Rectal smooth muscle tissue (tissue), 1 donor: ENCODE data around the gene OSBPL2.

Source experiments
- H3K27ac ChIP-seq: one replicate; pipeline ENCODE4 v1.7.0; 2013; ENCODE audit warnings: low read depth, low read length, inconsistent platforms
- H3K27me3 ChIP-seq: one replicate; pipeline ENCODE4 v1.7.0; 2013; ENCODE audit warnings: low read length; ENCODE audit not compliant: control insufficient read depth, insufficient read depth
- H3K36me3 ChIP-seq: one replicate; pipeline ENCODE4 v1.7.0; 2013; ENCODE audit warnings: low read length; ENCODE audit not compliant: control insufficient read depth, insufficient read depth
- H3K4me1 ChIP-seq: one replicate; pipeline ENCODE4 v1.7.0; 2013; ENCODE audit warnings: low read length; ENCODE audit not compliant: control insufficient read depth, insufficient read depth
- H3K4me3 ChIP-seq: one replicate; pipeline ENCODE4 v1.7.0; 2013; ENCODE audit warnings: low read length
- H3K9ac ChIP-seq: one replicate; pipeline ENCODE4 v1.7.0; 2013; ENCODE audit warnings: low read length

OSBPL2 gene

DNA sequence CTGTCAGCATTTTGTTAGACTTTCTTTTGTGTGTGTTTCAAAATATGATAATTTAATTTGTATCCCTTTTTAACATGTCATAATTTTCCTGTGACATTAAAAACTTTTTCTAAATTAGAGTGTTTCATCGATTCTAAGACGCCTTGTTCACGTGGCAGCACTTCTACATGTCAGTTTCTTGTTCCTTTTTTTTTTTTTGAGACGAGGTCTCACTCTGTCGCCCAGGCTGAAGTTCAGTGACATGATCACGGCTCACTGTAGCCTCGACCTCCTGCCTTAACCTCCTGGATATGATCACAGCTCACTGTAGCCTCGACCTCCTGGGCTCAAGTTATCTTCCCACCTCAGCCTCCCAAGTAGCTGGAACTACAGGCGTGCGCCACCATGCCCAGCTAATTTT lies 36.9 kb downstream of the OSBPL2 start:
- no peak overlapping the region for H3K4me3 ChIP-seq
- H3K36me3 ChIP-seq = peaks cover 36% of the 10 kb centered on the region
- no peaks in the 10 kb centered on the region for H3K4me1 ChIP-seq
- H3K27me3 ChIP-seq = no peaks in the 10 kb centered on the region
- no peak overlapping the region for H3K27ac ChIP-seq
- no peak overlapping the region for H3K9ac ChIP-seq

DNA sequence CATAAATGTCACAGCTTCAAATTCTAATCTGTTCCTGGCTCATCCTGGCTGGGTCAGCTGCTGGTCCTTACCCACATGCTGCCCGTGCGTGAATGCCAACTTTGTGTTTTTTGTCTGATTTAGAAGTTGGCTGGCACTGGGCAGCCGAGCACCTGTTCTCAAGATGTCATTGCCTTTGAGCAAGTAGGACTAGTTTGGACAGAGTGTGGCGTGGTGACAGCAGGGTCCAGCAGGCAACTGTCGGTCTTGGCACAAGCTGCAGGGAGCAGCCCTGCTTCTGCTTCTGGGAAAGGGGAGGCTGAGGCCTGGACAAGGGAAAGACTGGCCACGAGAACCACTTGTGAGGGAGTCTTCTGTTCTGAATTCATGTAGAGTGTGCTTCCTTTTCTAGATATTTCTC lies 38.1 kb downstream of the OSBPL2 start:
- no peak overlapping the region for H3K4me3 ChIP-seq
- peaks cover 48% of the 10 kb centered on the region for H3K36me3 ChIP-seq
- no peaks in the 10 kb centered on the region for H3K4me1 ChIP-seq
- H3K27ac ChIP-seq = no peak overlapping the region
- no peaks in the 10 kb centered on the region for H3K27me3 ChIP-seq
- H3K9ac ChIP-seq = no peak overlapping the region

DNA sequence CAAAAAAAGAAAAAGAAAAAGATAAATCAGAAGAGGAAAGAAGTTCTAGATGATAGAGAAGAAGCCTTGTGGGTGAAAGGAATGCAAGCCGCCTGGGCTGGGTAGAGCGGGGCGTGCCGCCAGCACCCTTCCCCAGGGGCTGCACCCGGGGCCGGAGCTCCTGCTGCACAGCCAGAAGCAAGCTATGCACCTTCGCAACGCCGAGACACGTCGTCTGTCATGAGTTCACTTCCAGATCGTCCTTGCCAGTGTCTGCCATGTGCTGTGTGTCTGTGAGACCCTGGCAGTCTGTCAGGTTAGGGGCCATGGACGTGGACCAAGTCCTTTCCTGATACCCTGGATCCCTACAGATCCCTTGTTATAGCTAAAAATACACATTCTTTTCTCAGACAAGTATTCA lies 38.9 kb downstream of the OSBPL2 start:
- Histone ChIP-seq H3K9ac (no peak overlapping the region), H3K36me3 (peaks cover 50% of the 10 kb centered on the region), H3K27me3 (no peaks in the 10 kb centered on the region), H3K4me3 (no peak overlapping the region), H3K27ac (no peak overlapping the region), H3K4me1 (no peaks in the 10 kb centered on the region)

DNA sequence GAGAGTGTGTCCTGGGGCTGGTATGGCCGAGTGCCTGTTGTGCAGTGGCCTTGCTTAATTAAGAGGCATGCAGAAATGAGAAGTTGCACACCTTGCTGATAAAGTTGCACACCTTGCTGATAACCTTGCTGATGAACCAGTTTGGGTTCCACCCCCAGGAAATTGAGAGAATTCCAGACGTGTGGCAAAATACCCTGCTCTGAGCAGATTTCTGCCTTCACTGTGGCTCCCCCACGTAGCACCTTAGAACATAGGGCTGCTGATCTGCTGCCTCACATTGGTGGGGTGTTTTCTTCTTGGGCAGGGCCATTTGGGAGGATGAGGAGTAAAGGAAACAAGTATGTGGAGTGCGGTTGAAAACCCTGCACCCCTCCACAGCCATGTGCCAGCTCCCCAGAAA lies 42.0 kb downstream of the OSBPL2 start:
- no peaks in the 10 kb centered on the region for H3K4me1 ChIP-seq
- H3K4me3 ChIP-seq = no peak overlapping the region
- H3K27me3 ChIP-seq = no peaks in the 10 kb centered on the region
- no peak overlapping the region for H3K9ac ChIP-seq
- H3K36me3 ChIP-seq = peaks cover 45% of the 10 kb centered on the region
- no peak overlapping the region for H3K27ac ChIP-seq

DNA sequence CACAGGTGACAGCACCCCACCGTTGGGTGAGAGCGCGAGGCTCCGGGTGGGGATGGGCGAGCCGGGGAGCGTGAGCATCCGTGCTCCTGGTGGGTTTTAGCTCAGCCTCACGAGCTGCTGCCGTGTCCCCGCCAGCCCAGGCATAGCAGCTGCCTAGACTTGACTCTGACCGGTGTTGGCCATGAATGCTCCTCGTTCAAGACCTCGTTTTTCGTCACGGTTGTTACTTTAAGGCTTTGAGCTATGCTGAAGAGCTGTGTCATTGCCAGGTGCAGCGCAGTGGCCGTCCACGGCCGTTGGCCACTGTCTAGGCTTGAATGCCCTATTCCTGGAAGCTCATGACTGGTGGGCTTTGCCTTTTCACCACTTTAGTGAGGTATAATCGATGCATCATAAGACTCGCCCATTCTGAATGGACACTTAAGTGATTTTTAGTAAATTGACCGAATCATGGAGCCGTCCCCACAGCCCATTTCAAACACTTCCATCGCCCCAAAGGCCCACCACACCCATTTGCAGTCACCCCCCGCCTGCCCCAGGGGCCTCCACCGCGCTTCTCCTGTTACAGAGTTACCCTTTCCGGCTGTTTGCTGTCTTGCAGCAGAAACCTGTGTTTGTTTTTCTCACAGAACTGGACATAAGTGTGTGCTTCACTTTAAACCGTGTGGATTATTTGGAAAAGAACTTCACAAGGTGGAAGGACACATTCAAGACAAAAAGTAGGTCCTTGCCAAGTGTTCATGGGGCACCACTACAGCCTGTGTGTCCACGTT lies 43.0 kb downstream of the OSBPL2 start:
- no peak overlapping the region for H3K27ac ChIP-seq
- H3K36me3 ChIP-seq = peaks cover 45% of the 10 kb centered on the region
- no peaks in the 10 kb centered on the region for H3K4me1 ChIP-seq
- H3K27me3 ChIP-seq = no peaks in the 10 kb centered on the region
- H3K4me3 ChIP-seq = no peak overlapping the region
- no peak overlapping the region for H3K9ac ChIP-seq

GRCh38 chr20:62282103-62282502 lies 43.8 kb downstream of the OSBPL2 start:
- Histone ChIP-seq H3K27me3 (no peaks in the 10 kb centered on the region), H3K4me1 (no peaks in the 10 kb centered on the region), H3K4me3 (no peak overlapping the region), H3K36me3 (peaks cover 51% of the 10 kb centered on the region), H3K27ac (no peak overlapping the region), H3K9ac (no peak overlapping the region)

GRCh38 chr20:62282877-62283503 lies 44.7 kb downstream of the OSBPL2 start:
- Histone ChIP-seq H3K27me3 (no peaks in the 10 kb centered on the region), H3K27ac (no peak overlapping the region)

DNA sequence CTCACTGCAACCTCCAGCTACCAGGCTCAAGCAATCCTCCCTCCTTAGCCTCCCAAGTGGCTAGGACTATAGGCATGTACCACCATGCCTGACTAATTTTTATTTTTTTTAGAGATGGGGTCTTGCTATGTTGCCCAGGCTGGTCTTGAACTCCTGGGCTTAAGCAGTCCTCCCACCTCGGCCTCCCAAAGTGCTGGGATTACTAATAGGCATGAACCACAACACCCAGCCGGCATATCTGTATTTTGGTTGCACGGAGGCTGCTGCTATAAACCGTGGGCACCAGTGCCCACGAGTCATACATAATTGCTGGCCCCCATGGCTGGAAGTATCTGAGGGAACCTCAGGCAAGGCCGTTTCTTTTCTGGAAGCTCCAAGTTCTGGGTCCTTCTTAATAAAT lies 46.1 kb downstream of the OSBPL2 start:
- Histone ChIP-seq H3K27me3 (no peaks in the 10 kb centered on the region), H3K9ac (no peak overlapping the region), H3K4me1 (no peaks in the 10 kb centered on the region), H3K27ac (no peak overlapping the region), H3K36me3 (peaks cover 50% of the 10 kb centered on the region), H3K4me3 (no peak overlapping the region)

More at GRCh38 chr20:62282877-62283503, 44.7 kb downstream of the OSBPL2 start:
- Histone ChIP-seq H3K4me1 (no peaks in the 10 kb centered on the region), H3K4me3 (no peak overlapping the region), H3K36me3 (peaks cover 55% of the 10 kb centered on the region), H3K9ac (no peak overlapping the region)

GRCh38 chr20:62285151-62285550 lies 46.8 kb downstream of the OSBPL2 start:
- no peaks in the 10 kb centered on the region for H3K27me3 ChIP-seq
- H3K36me3 ChIP-seq = peaks cover 46% of the 10 kb centered on the region
- H3K4me1 ChIP-seq = no peaks in the 10 kb centered on the region
- H3K9ac ChIP-seq = no peak overlapping the region
- no peak overlapping the region for H3K27ac ChIP-seq
- no peak overlapping the region for H3K4me3 ChIP-seq

DNA sequence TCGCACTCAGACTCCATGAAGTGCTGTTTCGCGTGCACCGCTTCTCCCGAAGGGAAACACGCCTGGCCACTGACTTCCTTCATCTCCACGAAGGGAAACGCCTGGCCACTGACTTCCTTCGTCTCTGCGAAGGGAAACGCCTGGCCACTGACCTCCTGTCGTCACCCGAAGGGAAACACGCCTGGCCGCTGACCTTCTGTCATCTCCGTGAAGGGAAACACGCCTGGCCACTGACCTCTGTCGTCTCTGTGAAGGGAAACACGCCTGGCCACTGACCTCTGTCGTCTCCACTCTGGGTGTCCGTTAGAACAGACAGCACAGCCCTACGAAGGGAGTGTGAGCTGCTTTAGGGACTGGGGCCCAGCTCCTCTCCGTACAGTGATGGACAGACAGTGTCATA lies 47.4 kb downstream of the OSBPL2 start:
- no peak overlapping the region for H3K4me3 ChIP-seq
- H3K27me3 ChIP-seq = no peaks in the 10 kb centered on the region
- no peak overlapping the region for H3K9ac ChIP-seq
- H3K4me1 ChIP-seq = no peaks in the 10 kb centered on the region
- no peak overlapping the region for H3K27ac ChIP-seq
- peaks cover 41% of the 10 kb centered on the region for H3K36me3 ChIP-seq

- H3K27ac ChIP-seq = no peak overlapping the region
- no peaks in the 10 kb centered on the region for H3K27me3 ChIP-seq
- no peaks in the 10 kb centered on the region for H3K4me1 ChIP-seq
- no peak overlapping the region for H3K9ac ChIP-seq
- no peak overlapping the region for H3K4me3 ChIP-seq
- peaks cover 37% of the 10 kb centered on the region for H3K36me3 ChIP-seq
Observed at GRCh38 chr20:62286493-62287064, 48.3 kb downstream of the OSBPL2 start.

GRCh38 chr20:62287129-62287528 lies 48.8 kb downstream of the OSBPL2 start:
- H3K36me3 ChIP-seq = peaks cover 36% of the 10 kb centered on the region
- H3K4me3 ChIP-seq = no peak overlapping the region
- H3K27ac ChIP-seq = no peak overlapping the region

More at GRCh38 chr20:62287129-62287528, 48.8 kb downstream of the OSBPL2 start:
- H3K4me1 ChIP-seq = no peaks in the 10 kb centered on the region
- no peaks in the 10 kb centered on the region for H3K27me3 ChIP-seq
- H3K9ac ChIP-seq = no peak overlapping the region
